ENCODE results near the gene TBCE.
"Not testable (repeated sequence)": the region's sequence is repeated elsewhere in the genome, so short reads cannot be mapped to it uniquely, and the experiment has no call there.

Gene TBCE

GRCh38 chr1:235457856-235458255, 90.6 kb downstream of the TBCE start:
- DNase-seq, result not testable (repeated sequence)

DNA sequence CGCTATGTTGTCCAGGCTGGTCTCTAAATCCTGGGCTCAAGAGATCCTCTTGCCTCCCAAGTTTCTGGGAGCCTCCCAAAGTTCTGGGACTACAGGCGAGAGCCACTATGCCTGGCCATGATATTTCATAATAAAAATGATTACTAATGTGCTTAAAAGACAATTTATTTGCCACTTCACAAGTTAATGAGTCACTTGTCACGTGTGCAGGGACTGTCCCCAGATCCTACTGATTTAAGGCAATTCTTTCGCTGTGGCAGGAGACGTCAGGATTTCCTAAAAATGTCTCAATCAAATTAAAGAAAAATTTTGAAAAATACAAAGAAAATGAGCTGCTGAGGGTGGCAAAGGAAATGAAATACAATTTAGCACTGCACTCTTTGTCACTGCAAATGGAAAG, 93.5 kb downstream of the TBCE start:
- no peak for DNase-seq

GRCh38 chr1:235461954-235462353, 94.7 kb downstream of the TBCE start:
- DNase-seq, result no peak

DNA sequence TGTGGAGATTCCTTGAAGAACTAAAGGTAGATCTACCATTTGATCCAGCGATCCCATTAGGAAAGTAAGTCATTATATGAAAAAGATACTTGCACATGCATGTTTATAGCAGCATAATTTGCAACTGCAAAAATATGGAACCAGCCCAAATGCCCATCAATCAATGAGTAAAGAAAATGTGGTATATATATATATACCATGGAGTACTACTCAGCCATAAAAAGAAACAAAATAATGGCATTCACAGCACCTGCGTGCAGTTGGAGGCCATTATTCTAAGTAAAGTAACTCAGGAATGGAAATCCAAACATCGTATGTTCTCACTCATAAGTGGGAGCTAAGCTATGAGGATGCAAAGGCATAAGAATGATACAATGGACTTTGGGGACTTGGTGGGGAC, 95.6 kb downstream of the TBCE start:
- not testable (repeated sequence) for DNase-seq

- DNase-seq, result no peak
Observed at GRCh38 chr1:235465066-235465465, 97.8 kb downstream of the TBCE start.

GRCh38 chr1:235468004-235468403, 100.8 kb downstream of the TBCE start:
- DNase-seq, result no peak

GRCh38 chr1:235468970-235469369, 101.7 kb downstream of the TBCE start:
- no peak for DNase-seq

DNA sequence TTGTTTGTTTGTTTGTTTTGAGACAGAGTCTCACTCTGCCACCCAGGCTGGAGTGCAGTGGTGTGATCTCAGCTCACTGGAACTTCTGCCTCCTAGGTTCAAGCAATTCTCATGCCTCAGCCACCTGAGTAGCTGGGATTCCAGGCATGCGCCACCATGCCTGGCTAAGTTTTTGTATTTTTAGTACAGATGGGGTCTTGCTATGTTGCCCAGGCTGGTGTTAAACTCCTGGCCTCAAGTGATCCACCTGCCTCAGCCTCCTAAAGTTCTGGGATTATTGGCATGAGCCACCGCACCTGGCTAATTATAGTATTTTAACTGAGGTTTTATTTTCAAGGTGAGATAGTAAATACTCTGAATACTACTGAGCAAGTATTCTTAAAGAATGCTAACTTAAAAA, 102.7 kb downstream of the TBCE start:
- DNase-seq, result not testable (repeated sequence)

DNA sequence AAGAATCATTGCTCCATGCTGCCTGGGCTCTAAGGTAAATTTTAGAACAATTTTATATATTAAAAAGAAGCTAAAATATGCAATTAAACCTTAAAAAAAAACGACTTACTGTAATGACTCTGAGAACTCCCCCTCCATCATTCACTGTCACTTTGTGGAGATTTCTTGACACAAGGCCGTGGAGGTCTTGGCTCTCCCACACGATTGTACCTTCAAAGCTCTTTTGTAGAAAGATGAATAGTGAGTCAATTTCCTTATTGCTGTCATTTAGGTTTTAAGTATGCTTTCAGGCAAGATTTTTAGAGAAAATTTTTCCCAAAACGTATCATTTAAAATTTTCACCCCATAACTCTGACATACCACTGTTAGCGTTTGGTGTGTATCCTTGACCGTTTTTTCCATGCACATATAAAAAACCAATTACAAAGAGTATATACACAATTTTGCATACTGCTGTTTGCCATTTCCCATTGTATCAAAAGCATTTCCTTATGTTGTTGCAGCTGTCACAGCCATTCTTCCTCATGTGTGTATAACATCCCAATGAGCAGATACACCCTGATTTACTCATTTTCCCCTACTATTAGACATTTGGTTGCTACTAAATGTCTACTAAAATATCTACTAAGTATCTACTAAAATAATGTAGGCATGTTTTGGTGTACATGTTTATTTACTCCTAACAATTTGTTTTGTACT, 103.7 kb downstream of the TBCE start:
- no peak for DNase-seq

DNA sequence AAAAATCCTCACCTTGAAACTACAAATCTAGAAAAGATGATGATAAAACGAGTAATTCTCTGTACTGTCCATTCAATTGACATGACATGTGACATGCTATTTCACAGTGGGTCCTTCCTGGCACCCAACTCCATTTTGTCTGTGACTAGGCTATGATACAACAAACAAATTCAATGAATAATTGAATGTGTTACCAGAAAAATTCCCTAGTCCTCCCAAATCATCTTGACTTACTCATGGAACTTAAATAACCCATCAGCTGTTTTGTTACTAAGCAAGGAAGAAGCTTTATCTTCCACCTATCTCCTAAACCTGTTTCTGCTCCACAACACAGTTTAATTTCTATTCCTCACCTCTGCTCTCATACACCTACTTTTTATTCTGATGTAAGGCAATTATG, 106.6 kb downstream of the TBCE start:
- DNase-seq, result no peak

GRCh38 chr1:235483090-235483489, 115.9 kb downstream of the TBCE start:
- DNase-seq, result no peak

DNA sequence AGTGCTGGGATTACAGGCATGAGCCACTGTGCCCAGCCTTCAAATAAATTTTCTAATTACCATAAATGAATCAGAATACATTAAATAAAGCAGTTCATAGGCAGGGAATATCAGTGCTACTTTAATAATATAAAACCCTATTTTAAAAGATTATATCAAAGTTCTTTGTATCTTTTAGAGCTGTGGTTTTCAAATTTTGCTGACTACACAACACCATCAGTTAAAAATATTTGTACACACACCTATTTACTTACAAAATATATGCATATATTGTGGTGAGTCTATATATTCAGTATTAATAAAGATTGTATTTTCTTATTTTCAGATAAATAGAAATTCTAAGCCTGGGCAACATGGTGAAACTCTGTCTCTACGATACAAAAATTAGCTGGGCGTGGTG, 118.3 kb downstream of the TBCE start:
- DNase-seq, result no peak

DNA sequence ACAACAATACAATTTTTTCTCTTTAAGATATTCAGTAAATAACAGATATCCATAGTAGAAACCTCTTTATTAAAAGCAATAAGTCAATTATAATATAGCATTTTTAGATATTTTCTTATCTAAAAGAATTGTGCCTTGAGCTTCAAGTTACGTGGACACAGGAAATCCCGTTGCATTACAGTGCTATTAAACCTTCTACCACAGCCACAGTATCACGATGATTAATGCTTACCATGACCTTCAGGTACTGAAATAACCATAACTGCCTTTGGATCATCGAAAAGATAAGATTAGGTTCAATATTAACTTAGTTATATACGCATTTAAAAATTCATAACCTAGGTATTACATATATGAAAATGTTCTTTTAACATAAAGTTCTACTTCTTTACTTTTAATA, 119.1 kb downstream of the TBCE start:
- DNase-seq, result no peak

GRCh38 chr1:235491644-235492043, 124.4 kb downstream of the TBCE start:
- DNase-seq, result no peak

GRCh38 chr1:235494531-235494930, 127.3 kb downstream of the TBCE start:
- no peak for DNase-seq

DNA sequence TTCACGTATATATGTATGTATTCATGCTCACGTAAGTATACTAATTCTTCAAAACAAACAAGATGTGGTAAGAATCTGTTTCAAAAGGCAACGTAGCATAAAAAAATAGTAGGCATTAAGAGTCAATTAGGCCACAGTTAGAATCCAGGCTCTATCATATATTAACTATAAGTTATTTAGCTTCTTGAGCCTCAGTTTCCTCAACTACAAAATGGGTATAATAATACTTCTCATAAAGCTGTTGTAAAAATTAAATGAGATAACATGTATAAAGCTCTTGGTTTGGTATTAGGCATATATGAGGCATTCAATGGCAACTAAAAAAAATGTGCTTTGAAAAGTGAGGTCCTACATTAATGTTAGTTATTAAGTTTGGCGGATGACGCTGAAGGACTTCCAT, 127.8 kb downstream of the TBCE start:
- DNase-seq, result no peak

DNA sequence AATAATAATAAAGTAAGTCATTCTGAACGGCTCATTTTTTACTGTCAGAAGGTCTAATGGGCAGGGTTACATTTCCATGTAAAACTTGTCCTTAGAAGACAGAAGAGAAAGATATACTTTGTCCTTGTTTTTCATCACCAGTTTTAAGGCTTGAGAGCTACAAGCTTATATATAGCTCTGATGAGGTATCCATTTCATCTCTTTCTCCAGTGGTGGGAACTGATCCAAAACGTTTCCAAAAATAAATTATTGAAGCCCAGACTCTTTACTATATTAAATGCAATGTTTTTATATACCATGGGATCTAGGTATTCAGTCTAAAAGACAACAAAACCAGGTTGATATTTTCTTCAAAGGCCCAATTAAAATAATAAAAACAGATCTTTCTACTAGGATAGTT, 128.3 kb downstream of the TBCE start:
- no peak for DNase-seq

- DNase-seq, result no peak
Observed at GRCh38 chr1:235500971-235501540, 133.8 kb downstream of the TBCE start.

All from NCI-H187 (cell line).